ENCODE data around the gene ZNF682.
A peak's percentile ranks its signal among the peaks of the same experiment; 100 is the strongest.
"Not testable (repeated sequence)": the region's sequence is repeated elsewhere in the genome, so short reads cannot be mapped to it uniquely, and the experiment has no call there.

The ZNF682 gene

GRCh38 chr19:19966862-19967261 is 72.4 kb downstream of the ZNF682 start:
- no peak for DNase-seq

- DNase-seq = not testable (repeated sequence)
Measured at GRCh38 chr19:19966126-19966525, 73.2 kb downstream of the ZNF682 start.

- DNase-seq = no peak
Measured at GRCh38 chr19:19964416-19964815, 74.9 kb downstream of the ZNF682 start.

GRCh38 chr19:19959151-19959799 is 80.0 kb downstream of the ZNF682 start:
- peak; percentile 58 for DNase-seq

GRCh38 chr19:19957766-19958165 is 81.5 kb downstream of the ZNF682 start:
- not testable (repeated sequence) for DNase-seq

GRCh38 chr19:19956434-19957075 is 82.8 kb downstream of the ZNF682 start:
- DNase-seq = no peak

- DNase-seq = no peak
Measured at GRCh38 chr19:19955208-19955607, 84.1 kb downstream of the ZNF682 start.

Data from CD4-positive, alpha-beta T cell treated with Interferon gamma for 1 hour (primary cell).